IPS-15b (cell line): ENCODE results near the gene FBXO31.
"Not testable (repeated sequence)": the region's sequence is repeated elsewhere in the genome, so short reads cannot be mapped to it uniquely, and the experiment has no call there.

Experiments used
- H3K27me3 ChIP-seq: one replicate; pipeline ENCODE4 v1.6.1; 2013; ENCODE audit warnings: low read length; ENCODE audit not compliant: control insufficient read depth, insufficient read depth
- H3K36me3 ChIP-seq: one replicate; pipeline ENCODE4 v1.6.1; 2013; ENCODE audit warnings: low read length; ENCODE audit not compliant: control insufficient read depth, insufficient read depth
- H3K4me1 ChIP-seq: one replicate; pipeline ENCODE4 v1.6.1; 2013; ENCODE audit warnings: mild to moderate bottlenecking, low read length; ENCODE audit not compliant: control insufficient read depth, insufficient read depth
- H3K4me3 ChIP-seq: one replicate; pipeline ENCODE4 v1.5.1; 2013; ENCODE audit warnings: low read depth, low read length
- H3K9ac ChIP-seq: one replicate; pipeline ENCODE4 v1.6.1; 2013; ENCODE audit warnings: low read depth, mild to moderate bottlenecking, low read length
- H3K9me3 ChIP-seq: one replicate; pipeline ENCODE4 v1.6.1; 2013; ENCODE audit warnings: mild to moderate bottlenecking, low read length; ENCODE audit not compliant: control insufficient read depth, insufficient read depth

FBXO31 gene

DNA sequence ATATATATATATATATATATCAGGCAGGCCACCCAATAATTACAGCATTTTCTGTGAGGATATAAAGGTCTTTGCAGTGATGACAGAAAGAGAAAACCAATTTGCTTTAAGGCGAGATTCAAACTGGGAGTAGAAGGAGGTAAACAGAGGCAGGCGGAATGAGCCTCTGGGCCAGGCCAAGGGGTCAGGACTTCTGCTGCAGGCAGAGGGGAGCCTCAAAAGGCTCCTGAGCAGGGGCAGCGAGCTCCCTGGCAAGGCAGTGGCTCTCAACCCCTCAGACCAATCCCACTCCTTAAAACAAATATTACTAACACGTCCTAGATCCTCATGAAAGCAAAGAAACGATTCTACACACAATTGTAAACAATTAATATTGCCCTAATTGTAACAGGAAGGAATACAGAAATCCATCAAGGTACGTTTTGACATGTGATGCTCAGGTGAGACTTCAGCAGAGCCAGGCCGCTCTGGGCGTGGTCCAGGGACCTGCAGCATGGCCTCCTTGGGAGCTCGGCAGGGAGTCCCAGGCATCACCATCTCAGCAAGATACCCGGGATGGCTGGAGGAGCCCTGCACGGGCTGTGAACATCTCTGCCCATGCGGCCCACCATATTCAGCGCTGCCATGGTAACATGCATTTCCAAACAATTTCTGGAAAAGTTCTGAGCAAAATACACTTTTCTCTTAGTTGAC lies 18.4 kb downstream of the FBXO31 start:
- Histone ChIP-seq H3K4me1 (peaks cover 2% of the 10 kb centered on the region), H3K4me3 (no peak overlapping the region), H3K9ac (no peak overlapping the region), H3K9me3 (no peaks in the 10 kb centered on the region), H3K27me3 (no peaks in the 10 kb centered on the region), H3K36me3 (no peaks in the 10 kb centered on the region)

DNA sequence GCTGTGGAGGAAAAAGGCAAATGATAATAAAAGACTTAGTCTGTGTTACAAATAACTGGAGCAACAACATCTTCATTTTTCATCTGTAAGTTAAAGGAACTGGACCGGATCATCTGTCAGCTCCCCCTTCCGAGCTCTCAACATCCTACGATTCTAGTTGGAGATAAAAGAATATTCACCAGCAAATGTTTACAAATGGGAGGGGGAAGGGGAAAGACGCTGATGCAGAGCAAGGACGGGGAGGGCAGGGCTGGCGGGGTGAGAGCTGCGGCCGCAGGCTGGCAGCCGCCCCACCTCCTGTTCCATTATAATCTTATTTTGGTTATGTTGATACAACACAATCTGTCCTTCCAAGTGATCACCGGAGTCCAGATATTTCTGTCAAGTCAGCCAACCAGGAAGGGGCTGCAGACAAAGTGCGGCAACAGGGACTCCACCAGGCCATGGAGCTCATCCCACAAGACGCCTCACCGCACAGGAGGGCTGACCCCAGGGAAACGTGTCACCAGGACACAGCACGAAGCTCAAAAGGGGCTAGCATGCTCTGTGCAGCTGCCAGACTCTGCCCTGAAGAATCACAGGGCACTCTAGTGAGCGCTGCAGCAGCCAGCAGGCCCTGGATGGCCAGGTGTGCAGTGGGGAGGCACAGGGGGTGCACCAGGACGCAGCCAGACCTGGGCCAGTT lies 19.7 kb downstream of the FBXO31 start:
- Histone ChIP-seq H3K4me1 (no peaks in the 10 kb centered on the region), H3K36me3 (no peaks in the 10 kb centered on the region), H3K4me3 (no peak overlapping the region), H3K9ac (no peak overlapping the region), H3K27me3 (no peaks in the 10 kb centered on the region), H3K9me3 (no peaks in the 10 kb centered on the region)

DNA sequence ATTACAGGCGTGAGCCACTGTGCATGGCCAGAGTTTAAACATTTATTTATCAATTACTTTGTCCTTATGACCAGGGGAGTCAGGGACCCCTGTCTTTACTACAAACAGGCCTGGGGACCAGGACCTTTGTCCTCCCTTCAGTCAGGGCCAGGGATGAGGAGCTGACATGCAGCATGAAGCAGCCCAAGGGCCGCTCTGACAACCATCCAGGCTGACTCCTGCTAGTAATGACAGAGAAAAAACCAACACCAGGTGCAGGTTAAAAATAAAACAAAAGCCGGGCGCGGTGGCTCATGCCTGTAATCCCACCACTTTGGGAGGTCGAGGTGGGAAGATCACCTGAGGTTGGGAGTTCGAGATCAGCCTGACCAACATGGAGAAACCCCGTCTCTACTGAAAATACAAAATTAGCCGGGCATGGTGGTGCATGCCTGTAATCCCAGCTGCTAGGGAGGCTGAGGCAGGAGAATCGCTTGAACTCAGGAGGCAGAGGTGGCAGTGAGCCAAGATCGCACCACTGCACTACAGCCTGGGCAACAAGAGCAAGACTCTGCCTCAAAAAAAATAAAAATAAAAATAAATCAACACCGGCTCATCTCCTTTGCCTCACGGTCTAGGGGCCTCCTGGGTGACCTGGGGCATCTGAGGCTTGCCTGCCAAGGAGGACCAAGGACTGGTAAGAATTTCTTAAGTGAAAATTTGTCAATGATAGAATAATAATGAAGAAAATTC lies 20.6 kb downstream of the FBXO31 start:
- not testable (repeated sequence) for H3K4me3 ChIP-seq, H3K9me3 ChIP-seq, H3K4me1 ChIP-seq, H3K36me3 ChIP-seq, H3K9ac ChIP-seq, H3K27me3 ChIP-seq

DNA sequence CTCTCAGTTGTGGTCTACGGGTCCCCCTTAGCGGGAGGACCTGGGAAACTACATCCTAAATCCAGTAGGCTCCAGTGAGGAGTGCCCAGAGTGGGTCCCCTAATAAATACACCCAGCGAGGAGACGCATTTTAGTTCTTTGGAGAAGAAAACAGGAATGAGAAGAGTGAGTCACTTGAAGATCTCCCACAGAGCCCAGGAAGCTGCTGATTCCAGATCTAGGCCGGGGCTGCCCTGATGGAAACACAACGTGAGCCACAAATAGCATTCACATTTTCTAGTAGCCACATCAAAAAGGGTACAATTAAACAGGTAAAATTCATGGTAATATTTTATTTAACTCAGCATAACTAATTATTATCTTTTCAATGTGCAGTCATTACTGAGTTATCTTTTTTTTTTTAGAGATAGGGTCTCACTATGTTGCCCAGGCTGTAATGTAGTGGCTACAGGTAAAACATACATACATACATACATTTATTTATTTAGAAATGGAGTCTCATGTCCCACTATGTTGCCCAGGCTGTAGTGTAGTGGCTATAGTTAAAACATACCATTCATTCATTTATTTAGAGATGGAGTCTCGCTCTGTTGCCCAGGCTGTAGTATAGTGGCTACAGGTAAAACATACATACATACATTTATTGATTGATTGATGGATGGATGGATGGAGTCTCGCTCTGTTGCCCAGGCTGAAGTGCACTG lies 21.5 kb downstream of the FBXO31 start:
- no peak overlapping the region for H3K4me3 ChIP-seq
- H3K9me3 ChIP-seq: no peaks in the 10 kb centered on the region
- H3K36me3 ChIP-seq: peaks cover 5% of the 10 kb centered on the region
- no peak overlapping the region for H3K9ac ChIP-seq
- H3K4me1 ChIP-seq: no peaks in the 10 kb centered on the region
- no peaks in the 10 kb centered on the region for H3K27me3 ChIP-seq

DNA sequence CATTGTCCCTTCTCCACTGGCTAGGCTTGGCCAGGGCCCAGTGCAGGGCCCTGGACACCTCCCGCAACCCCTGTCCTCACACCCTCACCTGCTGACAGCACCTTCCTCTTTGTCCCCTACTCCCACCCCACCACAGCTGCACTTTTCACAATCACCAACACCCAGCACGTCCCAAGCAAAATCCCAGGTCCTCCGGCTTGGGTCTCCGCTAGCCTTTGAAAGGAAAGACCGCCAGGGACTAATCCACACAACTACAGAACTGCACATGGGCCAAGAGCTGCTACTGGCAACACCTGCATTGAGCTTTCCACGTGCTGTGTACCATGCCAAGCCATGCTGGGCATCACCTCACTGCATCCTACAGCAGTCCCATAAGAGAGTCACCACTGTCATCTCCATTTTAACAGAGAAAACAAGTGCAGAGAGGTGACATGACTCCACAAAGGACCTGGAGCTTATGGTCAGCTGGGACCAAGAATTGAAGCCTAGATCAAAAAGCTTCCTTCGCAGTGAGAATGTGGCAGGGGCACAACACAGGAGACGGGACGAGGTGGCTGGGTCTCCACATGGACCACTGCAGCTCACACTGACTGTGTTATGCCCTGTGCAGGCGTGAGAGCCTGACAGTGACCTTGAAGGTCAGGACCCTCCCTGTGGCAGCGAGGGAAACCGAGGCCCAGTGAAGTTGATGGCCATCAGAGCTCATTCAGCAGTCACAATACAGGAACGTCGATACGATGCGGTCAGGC lies 22.5 kb downstream of the FBXO31 start:
- no peak overlapping the region for H3K4me3 ChIP-seq
- no peaks in the 10 kb centered on the region for H3K4me1 ChIP-seq
- no peaks in the 10 kb centered on the region for H3K9me3 ChIP-seq
- H3K9ac ChIP-seq: no peak overlapping the region
- H3K27me3 ChIP-seq: no peaks in the 10 kb centered on the region
- H3K36me3 ChIP-seq: peaks cover 10% of the 10 kb centered on the region

DNA sequence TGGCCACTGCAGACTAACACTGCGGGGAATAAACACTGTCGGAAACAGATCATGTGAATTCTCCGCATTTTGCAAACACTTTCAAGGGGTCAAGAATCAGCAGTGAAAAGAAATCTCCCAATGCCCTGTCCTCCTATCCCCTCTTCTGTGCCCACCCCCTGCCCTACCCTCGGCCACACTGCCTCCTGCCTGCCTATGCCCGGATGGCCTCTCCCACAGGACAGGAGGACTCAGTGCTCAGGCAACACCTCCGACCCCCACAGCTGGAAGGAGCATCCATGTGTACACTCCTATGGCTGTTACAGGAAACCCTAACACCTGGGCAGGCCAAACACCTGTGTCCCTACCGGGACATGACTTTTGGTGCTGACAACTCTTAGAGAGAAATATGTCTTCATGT lies 24.5 kb downstream of the FBXO31 start:
- Histone ChIP-seq H3K36me3 (peaks cover 10% of the 10 kb centered on the region), H3K9ac (no peak overlapping the region), H3K27me3 (no peaks in the 10 kb centered on the region), H3K4me3 (no peak overlapping the region), H3K4me1 (no peaks in the 10 kb centered on the region), H3K9me3 (no peaks in the 10 kb centered on the region)

DNA sequence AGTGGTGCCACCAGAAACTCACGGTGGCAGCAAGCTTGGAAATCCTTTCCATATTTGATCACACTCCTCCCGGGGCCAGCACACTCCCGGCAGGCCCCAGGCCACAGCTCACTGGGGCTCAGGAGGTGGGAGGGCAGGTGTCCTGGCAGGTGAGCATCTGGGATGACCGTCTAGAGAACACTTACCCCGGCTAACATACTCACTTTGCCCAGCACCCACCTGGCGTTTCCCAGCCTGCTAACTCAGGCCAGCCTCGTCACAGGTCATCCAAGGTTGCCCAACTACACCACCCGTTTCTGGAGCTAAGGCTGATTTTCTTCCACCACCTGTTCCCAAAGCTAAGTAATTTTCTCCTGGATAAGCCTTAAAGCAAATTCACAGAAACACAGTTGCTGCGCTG lies 24.9 kb downstream of the FBXO31 start:
- no peaks in the 10 kb centered on the region for H3K27me3 ChIP-seq

DNA sequence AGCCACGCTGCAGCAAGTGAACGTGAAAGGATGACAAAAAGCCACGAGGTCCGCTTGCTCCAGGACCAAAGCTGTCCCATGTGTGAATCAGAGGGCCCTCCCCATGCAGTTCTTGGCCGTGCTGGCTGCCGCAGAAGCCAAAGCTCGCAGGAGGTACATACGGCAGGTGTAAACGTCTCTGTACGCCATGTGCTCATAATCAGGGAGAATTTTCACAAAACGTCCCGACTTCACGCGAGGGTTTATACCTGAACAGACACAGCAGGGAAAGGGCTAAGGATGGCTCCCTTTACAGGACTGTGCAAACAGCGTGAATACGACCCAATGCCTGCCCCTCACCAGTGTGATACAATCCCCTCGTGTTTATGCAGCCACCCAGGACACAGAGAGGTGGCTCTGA lies 25.3 kb downstream of the FBXO31 start:
- Histone ChIP-seq H3K9me3 (no peaks in the 10 kb centered on the region), H3K36me3 (peaks cover 13% of the 10 kb centered on the region), H3K9ac (no peak overlapping the region), H3K27me3 (no peaks in the 10 kb centered on the region), H3K4me1 (no peaks in the 10 kb centered on the region), H3K4me3 (no peak overlapping the region)

More for the DNA sequence above, 24.9 kb downstream of the FBXO31 start:
- Histone ChIP-seq H3K36me3 (peaks cover 10% of the 10 kb centered on the region), H3K9me3 (no peaks in the 10 kb centered on the region), H3K9ac (no peak overlapping the region), H3K4me3 (no peak overlapping the region), H3K4me1 (no peaks in the 10 kb centered on the region)

DNA sequence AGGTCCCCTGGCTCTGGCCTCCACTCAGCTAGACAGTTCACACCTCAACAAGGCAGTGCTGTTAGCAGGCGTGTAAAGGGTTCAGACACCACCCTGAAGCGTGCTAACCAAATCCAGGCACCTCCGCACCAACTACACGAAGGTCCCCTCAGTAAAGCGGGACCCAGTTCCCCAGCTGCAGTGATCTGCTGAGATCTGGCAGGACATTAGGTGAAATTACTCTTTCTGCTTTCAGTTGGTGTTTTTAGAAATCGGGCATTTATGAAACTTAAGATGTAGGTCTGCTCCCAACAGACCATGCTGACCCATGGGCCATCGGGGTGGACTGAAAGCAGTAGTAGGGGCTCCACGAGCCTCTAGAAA lies 27.1 kb downstream of the FBXO31 start:
- Histone ChIP-seq H3K9me3 (no peaks in the 10 kb centered on the region), H3K4me3 (no peak overlapping the region), H3K36me3 (peaks cover 18% of the 10 kb centered on the region), H3K4me1 (no peaks in the 10 kb centered on the region), H3K9ac (no peak overlapping the region), H3K27me3 (no peaks in the 10 kb centered on the region)

DNA sequence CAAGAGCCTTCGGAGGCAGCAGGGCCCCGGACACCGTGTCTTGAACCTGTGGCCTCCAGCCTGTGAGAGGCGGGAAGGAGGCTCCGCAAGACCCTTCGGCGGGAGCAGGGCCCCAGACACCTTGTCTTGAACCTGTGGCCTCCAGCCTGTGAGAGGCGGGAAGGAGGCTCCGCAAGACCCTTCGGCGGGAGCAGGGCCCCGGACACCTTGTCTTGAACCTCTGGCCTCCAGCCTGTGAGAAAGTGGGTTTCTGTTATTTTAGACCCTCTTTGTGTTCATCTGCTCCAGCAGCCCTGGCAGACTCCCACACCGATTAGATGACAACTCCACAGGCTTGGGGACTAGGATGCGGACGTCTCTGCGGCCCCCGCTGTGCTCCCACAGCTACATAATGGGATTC lies 30.0 kb downstream of the FBXO31 start:
- Histone ChIP-seq H3K4me3 (no peak overlapping the region), H3K4me1 (no peaks in the 10 kb centered on the region), H3K36me3 (peaks cover 18% of the 10 kb centered on the region), H3K27me3 (no peaks in the 10 kb centered on the region), H3K9me3 (no peaks in the 10 kb centered on the region), H3K9ac (no peak overlapping the region)

DNA sequence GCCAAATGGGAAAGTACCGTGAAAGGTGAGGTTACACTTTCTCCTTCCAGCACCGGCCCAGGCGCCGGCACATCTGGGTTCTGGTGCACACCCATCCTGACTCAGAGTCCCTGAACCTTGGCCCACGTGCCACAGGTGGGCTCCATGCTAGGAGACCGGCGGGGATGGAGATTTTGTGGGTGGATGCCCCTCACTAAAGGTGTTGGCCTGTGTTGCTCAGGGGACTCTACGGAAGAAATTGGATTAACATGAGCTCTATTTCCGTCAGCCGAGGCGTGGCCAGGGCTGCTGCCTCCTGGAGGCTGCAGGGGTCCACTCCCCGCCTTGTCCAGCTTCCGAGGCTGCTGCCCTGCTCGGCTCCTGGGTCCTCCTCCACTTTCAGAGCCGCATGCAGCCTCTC lies 30.8 kb downstream of the FBXO31 start:
- Histone ChIP-seq H3K27me3 (no peaks in the 10 kb centered on the region), H3K36me3 (peaks cover 13% of the 10 kb centered on the region), H3K9ac (no peak overlapping the region), H3K4me1 (no peaks in the 10 kb centered on the region), H3K9me3 (no peaks in the 10 kb centered on the region), H3K4me3 (no peak overlapping the region)
